Measurements from ENCODE around the gene TMEM219.

DNA sequence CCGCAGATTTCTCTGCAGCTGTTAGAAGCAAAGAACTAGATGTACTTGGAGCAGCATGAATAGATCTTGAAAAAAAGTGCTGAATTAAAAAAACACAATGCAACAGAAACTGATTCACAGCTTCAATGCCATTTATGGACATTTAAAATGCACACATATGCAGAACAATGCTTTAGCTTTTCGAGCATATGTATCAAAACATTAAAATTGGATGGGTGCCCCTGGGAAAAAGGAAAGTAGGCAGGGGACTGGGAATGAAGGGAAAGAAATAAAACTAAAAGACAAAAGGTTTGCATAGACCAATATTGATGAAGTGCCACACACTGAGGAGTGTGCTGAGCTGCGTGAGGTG is 40.9 kb upstream of the TMEM219 start:
- TF ChIP-seq, protein P1, sequence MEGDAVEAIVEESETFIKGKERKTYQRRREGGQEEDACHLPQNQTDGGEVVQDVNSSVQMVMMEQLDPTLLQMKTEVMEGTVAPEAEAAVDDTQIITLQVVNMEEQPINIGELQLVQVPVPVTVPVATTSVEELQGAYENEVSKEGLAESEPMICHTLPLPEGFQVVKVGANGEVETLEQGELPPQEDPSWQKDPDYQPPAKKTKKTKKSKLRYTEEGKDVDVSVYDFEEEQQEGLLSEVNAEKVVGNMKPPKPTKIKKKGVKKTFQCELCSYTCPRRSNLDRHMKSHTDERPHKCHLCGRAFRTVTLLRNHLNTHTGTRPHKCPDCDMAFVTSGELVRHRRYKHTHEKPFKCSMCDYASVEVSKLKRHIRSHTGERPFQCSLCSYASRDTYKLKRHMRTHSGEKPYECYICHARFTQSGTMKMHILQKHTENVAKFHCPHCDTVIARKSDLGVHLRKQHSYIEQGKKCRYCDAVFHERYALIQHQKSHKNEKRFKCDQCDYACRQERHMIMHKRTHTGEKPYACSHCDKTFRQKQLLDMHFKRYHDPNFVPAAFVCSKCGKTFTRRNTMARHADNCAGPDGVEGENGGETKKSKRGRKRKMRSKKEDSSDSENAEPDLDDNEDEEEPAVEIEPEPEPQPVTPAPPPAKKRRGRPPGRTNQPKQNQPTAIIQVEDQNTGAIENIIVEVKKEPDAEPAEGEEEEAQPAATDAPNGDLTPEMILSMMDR (tag by site-specific recombination; IDR thresholded peaks at IDR 0.05) = no peak
- TF ChIP-seq ZNF324 (tag by site-specific recombination; IDR thresholded peaks at IDR 0.05) = no peak
- TF ChIP-seq, protein P2, sequence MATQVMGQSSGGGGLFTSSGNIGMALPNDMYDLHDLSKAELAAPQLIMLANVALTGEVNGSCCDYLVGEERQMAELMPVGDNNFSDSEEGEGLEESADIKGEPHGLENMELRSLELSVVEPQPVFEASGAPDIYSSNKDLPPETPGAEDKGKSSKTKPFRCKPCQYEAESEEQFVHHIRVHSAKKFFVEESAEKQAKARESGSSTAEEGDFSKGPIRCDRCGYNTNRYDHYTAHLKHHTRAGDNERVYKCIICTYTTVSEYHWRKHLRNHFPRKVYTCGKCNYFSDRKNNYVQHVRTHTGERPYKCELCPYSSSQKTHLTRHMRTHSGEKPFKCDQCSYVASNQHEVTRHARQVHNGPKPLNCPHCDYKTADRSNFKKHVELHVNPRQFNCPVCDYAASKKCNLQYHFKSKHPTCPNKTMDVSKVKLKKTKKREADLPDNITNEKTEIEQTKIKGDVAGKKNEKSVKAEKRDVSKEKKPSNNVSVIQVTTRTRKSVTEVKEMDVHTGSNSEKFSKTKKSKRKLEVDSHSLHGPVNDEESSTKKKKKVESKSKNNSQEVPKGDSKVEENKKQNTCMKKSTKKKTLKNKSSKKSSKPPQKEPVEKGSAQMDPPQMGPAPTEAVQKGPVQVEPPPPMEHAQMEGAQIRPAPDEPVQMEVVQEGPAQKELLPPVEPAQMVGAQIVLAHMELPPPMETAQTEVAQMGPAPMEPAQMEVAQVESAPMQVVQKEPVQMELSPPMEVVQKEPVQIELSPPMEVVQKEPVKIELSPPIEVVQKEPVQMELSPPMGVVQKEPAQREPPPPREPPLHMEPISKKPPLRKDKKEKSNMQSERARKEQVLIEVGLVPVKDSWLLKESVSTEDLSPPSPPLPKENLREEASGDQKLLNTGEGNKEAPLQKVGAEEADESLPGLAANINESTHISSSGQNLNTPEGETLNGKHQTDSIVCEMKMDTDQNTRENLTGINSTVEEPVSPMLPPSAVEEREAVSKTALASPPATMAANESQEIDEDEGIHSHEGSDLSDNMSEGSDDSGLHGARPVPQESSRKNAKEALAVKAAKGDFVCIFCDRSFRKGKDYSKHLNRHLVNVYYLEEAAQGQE (tag by site-specific recombination; IDR thresholded peaks at IDR 0.05) = no peak
- TF ChIP-seq ZNF791 (tag by site-specific recombination; IDR thresholded peaks at IDR 0.05) = no peak
- TF ChIP-seq, protein P3, sequence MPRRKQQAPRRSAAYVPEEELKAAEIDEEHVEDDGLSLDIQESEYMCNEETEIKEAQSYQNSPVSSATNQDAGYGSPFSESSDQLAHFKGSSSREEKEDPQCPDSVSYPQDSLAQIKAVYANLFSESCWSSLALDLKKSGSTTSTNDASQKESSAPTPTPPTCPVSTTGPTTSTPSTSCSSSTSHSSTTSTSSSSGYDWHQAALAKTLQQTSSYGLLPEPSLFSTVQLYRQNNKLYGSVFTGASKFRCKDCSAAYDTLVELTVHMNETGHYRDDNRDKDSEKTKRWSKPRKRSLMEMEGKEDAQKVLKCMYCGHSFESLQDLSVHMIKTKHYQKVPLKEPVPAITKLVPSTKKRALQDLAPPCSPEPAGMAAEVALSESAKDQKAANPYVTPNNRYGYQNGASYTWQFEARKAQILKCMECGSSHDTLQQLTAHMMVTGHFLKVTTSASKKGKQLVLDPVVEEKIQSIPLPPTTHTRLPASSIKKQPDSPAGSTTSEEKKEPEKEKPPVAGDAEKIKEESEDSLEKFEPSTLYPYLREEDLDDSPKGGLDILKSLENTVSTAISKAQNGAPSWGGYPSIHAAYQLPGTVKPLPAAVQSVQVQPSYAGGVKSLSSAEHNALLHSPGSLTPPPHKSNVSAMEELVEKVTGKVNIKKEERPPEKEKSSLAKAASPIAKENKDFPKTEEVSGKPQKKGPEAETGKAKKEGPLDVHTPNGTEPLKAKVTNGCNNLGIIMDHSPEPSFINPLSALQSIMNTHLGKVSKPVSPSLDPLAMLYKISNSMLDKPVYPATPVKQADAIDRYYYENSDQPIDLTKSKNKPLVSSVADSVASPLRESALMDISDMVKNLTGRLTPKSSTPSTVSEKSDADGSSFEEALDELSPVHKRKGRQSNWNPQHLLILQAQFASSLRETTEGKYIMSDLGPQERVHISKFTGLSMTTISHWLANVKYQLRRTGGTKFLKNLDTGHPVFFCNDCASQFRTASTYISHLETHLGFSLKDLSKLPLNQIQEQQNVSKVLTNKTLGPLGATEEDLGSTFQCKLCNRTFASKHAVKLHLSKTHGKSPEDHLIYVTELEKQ (tag by site-specific recombination; IDR thresholded peaks at IDR 0.05; ENCODE audit: borderline replicate concordance) = no peak
- TF ChIP-seq ZNF155 (tag by site-specific recombination; IDR thresholded peaks at IDR 0.05) = no peak
- no peak for TF ChIP-seq ZNF214 (tag by site-specific recombination; IDR thresholded peaks at IDR 0.05; ENCODE audit: borderline replicate concordance)
- no peak for TF ChIP-seq ZNF274 (IDR thresholded peaks at IDR 0.05; ENCODE audit: low read length)
- no peak for TF ChIP-seq ZNF274 (tag by site-specific recombination; IDR thresholded peaks at IDR 0.05; ENCODE audit: borderline replicate concordance)
- TF ChIP-seq YY1 (tag by site-specific recombination; IDR thresholded peaks at IDR 0.05) = no peak
- TF ChIP-seq ZNF501 (tag by site-specific recombination; IDR thresholded peaks at IDR 0.05) = no peak

Data from HEK293 (cell line).